Fibroblast of lung (primary cell): ENCODE data around the gene DDX19B.

ENCODE experiments used
- EZH2 ChIP-seq: IDR thresholded peaks from 2 replicates; pipeline ENCODE4 v1.5.1; 2012; ENCODE audit warnings: low read length, control low read depth, mild to moderate bottlenecking; ENCODE audit errors: missing control alignments
- TF ChIP-seq, protein P1 (sequence below), 2 donors: IDR thresholded peaks in 1 of 2; conservative IDR thresholded peaks in 1 of 2; 1 replicate in 1 of 2; 2 replicates in 1 of 2; pipeline ENCODE4 v1.5.1; 2011 to 2012; ENCODE audit warnings: low read length in 2 of 2, control low read depth in 1 of 2, inconsistent platforms in 1 of 2, low read depth in 1 of 2, mild to moderate bottlenecking in 1 of 2

DNA sequence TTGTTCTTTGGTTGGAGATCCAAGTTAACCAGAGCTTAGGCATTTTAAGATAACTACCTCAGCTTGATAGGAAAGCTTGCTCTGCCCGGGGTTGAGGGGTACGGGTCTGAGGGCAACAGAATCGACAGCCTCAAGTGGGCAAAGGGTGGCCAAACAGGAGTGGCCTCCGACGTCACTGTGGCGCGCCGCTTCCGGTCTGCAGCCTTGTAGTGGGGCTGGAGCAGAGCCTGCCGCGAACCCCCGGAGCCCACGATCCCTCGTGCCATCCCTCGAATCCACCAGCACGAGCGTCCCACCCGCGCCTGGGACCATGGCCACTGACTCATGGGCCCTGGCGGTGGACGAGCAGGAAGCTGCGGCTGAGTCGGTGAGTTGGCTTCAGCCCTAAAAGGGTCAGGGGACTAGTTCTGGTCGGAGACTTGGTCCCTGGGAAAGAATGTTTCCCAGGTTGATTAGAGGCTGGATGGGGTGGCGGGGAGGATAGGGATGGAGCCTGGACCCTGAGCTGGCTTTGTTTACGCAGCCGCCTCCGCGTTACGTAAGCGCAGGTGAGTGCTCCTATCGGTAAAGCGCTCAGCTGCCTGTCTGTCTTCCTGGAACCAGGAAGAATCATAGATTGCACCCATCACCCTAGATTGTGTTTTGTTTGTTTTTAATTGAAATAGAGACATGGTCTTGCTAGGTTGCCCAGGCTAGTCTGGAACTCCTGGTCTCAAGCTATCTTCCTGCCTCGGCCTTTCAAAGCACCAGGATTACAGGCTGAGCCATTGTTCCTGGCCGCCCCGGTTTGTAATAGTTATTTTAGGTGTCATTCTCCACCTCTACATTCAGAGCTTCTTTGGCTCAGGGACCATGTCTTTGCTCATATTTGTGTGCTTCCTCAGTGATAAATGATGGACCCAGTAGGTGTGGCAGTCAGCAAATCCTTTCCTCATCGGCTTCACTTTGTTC, at the start of gene DDX19B:
- TF ChIP-seq, protein P1, sequence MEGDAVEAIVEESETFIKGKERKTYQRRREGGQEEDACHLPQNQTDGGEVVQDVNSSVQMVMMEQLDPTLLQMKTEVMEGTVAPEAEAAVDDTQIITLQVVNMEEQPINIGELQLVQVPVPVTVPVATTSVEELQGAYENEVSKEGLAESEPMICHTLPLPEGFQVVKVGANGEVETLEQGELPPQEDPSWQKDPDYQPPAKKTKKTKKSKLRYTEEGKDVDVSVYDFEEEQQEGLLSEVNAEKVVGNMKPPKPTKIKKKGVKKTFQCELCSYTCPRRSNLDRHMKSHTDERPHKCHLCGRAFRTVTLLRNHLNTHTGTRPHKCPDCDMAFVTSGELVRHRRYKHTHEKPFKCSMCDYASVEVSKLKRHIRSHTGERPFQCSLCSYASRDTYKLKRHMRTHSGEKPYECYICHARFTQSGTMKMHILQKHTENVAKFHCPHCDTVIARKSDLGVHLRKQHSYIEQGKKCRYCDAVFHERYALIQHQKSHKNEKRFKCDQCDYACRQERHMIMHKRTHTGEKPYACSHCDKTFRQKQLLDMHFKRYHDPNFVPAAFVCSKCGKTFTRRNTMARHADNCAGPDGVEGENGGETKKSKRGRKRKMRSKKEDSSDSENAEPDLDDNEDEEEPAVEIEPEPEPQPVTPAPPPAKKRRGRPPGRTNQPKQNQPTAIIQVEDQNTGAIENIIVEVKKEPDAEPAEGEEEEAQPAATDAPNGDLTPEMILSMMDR (conservative IDR thresholded peaks at IDR 0.05 in 1 of 2, IDR thresholded peaks at IDR 0.05 in 1 of 2; ENCODE audit: low read depth in 1 of 2, low read length in 2 of 2): no peak
- TF ChIP-seq EZH2: no peak
